ENCODE data around the gene ZNF236.

DNA sequence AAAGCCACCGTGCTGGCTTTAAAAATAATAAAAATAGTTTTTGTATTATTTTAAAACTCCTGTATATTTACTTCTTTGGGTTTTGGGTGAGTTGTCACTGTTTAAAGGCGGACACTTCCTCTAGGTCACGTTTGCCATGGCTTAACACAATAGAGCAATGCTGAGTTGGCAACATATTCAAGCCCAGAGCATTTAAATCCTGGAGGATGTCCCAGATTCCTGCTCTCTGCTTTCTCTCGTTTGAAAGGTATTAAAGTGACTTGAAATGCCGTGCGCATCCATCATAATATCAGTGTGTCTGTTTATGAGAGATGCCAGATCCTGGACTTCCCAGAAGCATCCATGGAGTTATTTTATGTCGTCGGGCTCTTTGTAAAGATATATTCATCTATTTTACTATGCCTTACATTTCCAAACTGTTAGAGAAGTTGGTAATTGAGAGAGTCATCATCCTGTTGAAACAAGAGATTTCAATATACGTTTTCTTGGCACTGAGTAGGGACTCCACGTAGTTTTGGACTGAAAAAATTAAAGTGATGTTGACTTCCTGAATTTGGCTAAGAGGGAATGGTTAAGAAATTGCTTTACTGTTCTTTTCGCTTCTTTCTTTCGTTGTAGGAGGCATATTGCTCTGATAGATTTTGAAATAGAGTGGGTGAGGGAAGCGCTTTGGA is 150.6 kb downstream of the ZNF236 start:
- TF ChIP-seq, protein P1, sequence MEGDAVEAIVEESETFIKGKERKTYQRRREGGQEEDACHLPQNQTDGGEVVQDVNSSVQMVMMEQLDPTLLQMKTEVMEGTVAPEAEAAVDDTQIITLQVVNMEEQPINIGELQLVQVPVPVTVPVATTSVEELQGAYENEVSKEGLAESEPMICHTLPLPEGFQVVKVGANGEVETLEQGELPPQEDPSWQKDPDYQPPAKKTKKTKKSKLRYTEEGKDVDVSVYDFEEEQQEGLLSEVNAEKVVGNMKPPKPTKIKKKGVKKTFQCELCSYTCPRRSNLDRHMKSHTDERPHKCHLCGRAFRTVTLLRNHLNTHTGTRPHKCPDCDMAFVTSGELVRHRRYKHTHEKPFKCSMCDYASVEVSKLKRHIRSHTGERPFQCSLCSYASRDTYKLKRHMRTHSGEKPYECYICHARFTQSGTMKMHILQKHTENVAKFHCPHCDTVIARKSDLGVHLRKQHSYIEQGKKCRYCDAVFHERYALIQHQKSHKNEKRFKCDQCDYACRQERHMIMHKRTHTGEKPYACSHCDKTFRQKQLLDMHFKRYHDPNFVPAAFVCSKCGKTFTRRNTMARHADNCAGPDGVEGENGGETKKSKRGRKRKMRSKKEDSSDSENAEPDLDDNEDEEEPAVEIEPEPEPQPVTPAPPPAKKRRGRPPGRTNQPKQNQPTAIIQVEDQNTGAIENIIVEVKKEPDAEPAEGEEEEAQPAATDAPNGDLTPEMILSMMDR (IDR thresholded peaks at IDR 0.05), result no peak
- TF ChIP-seq EP300 (IDR thresholded peaks at IDR 0.05) (no peak), POLR2AphosphoS5 (IDR thresholded peaks at IDR 0.05) (no peak)
